ENCODE results near the gene PRPF19. TPM values are rescaled to one million over a fixed set of nuclear protein-coding genes. Genes with fewer than 3 reads are reported as not detected.
A peak's percentile ranks its signal among the peaks of the same experiment; 100 is the strongest.

The PRPF19 gene
- total RNA-seq, 1 donor from 2014 or later: 45.8 TPM

GRCh38 chr11:60937144-60937527 lies 30.8 kb upstream of the PRPF19 start:
- peak; percentile 82 for DNase-seq

GRCh38 chr11:60936467-60937143 lies 30.2 kb upstream of the PRPF19 start:
- DNase-seq: no peak

GRCh38 chr11:60935676-60936442 lies 29.5 kb upstream of the PRPF19 start:
- no peak for DNase-seq

- DNase-seq: no peak
These were observed 28.6 kb upstream of the PRPF19 start for GRCh38 chr11:60934790-60935605.

GRCh38 chr11:60934124-60934789 lies 27.9 kb upstream of the PRPF19 start:
- DNase-seq: no peak

GRCh38 chr11:60933416-60934123 lies 27.2 kb upstream of the PRPF19 start:
- no peak for DNase-seq

GRCh38 chr11:60932605-60933356 lies 26.4 kb upstream of the PRPF19 start:
- DNase-seq: no peak

DNA sequence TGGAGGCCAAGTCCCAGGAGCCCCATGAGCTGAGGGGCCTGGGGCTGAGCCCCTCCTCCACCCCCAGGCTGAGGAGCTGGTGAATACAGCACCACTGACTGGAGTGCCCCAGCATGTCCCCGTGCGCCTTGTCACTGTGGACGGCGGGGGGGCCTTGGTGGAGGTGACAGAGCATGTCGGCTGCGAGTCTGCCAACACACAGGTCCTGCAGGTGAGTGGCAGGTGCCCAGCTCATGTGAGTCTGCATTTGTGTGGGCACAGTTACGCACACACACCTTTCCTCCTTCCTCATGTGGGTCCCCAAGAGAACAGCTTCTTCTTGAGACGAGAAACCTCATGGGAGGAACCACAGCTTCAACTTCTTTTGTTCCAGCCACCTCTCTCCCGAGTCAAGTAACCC lies 25.5 kb upstream of the PRPF19 start:
- DNase-seq: no peak

- DNase-seq: no peak
These were observed 24.0 kb upstream of the PRPF19 start for GRCh38 chr11:60930394-60930793.

DNA sequence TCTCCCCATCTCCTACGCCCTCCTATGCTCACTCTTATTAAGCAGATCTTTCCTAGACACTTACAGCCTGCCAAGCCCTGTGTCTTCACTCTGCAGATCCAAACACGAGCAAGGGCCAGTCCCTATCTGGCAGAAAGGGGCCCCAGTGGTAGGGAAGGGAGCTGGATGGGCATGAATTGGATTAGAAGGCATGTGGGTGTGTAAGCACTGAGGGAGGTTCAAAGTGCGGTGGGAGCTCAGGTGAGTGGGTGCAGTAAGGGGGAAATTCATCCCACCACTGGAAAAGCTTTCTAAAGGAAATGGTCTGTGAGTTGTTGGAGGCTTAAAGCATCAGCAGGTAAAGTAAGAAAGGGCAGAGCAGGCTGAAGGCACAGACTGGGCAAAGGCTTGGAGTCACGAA lies 23.4 kb upstream of the PRPF19 start:
- DNase-seq: no peak

GRCh38 chr11:60928563-60929001 lies 22.2 kb upstream of the PRPF19 start:
- DNase-seq: no peak

DNA sequence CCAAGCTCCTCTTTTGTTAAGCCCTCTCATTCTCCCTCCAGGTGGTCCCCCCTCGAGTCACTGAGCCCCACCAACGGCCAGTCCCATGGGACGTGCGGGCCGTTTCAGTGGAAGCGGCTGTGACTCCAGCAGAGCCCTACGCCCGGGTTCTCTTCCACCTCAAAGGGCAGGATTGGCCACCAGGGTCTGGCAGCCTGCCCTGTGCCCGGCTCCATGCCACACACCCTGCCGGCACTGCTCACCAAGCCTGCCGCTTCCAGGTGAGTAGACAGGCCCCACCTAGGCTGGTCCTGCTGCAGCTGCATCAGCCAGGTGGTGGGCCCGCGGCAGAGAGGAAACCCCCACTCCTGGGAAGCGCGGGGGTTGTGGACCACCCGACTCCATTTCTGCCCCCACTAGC lies 21.2 kb upstream of the PRPF19 start:
- no peak for DNase-seq

GRCh38 chr11:60927061-60927592 lies 20.7 kb upstream of the PRPF19 start:
- no peak for DNase-seq

GRCh38 chr11:60926500-60926899 lies 20.1 kb upstream of the PRPF19 start:
- DNase-seq: no peak

DNA sequence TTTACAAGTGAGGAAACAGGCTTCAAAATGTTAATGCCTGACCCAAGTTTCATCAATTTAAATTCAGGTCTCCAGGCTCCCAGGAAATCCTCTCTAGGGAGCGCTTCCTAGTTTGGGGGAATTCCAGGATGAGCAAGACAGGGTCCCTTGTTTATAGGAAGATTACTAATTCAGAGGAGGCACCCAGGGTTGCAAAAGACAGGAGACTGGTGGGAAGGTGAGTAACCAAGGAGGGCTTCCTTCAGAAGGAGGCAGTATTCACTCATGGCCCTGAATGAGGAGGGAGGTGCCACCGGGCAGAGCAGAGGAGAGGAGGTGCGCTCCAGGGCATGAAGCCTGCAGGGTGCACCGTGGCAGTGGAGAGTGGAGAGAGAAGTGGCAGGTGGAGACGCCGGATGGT lies 19.5 kb upstream of the PRPF19 start:
- DNase-seq: no peak

- DNase-seq: no peak
These were observed 18.8 kb upstream of the PRPF19 start for GRCh38 chr11:60924906-60925853.

DNA sequence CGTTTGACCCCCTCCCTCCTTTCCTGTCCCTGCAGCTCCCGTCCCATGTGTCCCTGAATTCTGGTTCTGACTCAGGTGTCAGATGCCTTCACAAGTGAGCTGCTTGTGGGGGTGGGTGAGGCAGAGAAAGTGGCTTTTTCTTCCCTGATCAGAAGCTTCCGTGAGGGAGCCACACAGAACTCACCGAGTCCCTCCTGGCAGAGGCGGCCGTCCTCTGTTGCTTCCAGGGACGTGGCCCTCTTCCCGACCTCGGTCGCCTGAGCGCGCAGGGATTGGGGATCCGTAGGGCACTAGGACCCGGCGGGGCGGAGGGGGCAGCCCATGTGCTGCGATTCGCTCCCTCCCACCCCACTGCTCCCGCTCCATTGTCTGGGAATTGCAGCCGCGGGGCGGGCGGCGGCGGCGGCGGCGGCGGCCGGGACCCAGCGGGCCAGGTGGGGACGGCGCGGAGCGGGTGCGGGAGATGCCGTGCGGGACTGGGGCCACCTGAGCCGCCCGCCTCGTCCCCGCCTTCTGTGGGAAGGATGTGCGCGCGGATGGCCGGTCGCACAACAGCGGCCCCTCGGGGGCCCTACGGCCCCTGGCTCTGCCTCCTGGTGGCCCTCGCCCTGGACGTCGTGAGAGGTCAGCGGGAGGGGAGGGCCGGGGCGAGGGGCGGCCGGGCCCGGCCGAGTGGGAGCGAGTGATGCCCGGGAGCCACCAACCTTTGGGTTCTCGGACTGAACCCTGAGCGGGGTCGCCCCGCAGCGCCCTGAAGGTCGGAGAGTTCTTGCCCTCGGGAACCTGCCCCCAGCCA lies 17.9 kb upstream of the PRPF19 start, which contains the start of gene TMEM132A:
TMEM132A (plus strand) TSS at position 351 of the 796 bp plus-strand sequence; CDS start at position 525, 174 bp downstream.
- DNase-seq: peak; percentile 82

DNA sequence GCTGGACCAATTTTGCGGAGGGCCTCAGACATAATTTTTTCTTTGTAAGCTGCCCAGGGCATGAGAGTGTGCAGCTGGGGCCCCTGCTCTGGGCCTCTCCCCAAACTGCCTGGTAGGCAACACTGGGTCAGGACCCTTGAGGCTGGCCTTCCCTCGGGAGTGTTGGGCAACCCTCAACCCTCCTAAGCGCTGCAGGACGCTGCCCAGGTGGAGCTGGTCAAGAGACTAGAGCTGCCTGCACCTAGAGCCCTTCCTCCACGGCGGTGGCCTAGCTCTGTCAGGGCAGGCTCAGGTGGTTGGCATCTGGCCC lies 17.4 kb upstream of the PRPF19 start:
- no peak for DNase-seq

DNA sequence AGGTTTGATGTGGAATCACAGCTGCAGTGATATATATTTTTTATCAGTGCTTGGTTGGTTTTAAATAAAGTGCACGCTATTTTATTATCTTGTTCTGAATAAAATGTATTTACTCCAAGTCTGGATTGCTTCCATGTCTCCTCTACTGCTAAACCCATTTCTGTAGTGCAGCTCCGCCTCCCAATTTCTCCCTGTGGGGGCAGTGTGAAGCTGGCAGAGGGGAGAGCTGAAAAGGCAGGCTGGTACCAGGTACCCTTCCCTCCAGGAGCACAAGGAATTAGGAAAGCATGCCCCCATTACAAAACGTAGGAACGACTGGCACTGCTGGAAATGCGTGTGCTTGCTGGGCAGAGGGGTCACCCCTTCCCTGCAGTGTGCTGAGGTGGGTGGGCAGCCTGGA lies 16.9 kb upstream of the PRPF19 start:
- DNase-seq: no peak
